ENCODE data around the gene PODXL2. TPM values are rescaled to one million over a fixed set of nuclear protein-coding genes. Genes with fewer than 3 reads are reported as not detected.
"Not testable (repeated sequence)": the region's sequence is repeated elsewhere in the genome, so short reads cannot be mapped to it uniquely, and the experiment has no call there.

The PODXL2 gene
- total RNA-seq, 1 experiment from 2014 or later = 29.6 TPM

GRCh38 chr3:127604546-127605165, 24.3 kb upstream of the PODXL2 start:
- no peak for DNase-seq (ENCODE audit: low spot score)

DNA sequence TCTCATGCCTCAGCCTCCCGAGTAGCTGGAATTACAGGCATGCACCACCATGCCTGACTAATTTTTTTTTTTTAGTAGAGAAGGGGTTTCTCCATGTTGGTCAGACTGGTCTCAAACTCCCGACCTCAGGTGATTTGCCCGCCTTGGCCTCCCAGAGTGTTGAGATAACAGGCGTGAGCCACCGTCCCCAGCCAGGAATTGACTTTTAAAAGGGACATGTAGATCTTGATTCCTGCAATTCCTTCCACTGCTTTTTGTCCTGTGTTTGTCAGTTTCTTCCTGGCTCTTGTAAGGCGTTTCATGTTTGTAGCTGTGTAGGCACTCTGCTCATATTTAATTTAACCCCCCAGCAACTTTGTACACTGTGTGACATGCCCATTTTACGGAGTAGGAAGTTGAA, 23.4 kb upstream of the PODXL2 start:
- not testable (repeated sequence) for DNase-seq (ENCODE audit: low spot score)

DNA sequence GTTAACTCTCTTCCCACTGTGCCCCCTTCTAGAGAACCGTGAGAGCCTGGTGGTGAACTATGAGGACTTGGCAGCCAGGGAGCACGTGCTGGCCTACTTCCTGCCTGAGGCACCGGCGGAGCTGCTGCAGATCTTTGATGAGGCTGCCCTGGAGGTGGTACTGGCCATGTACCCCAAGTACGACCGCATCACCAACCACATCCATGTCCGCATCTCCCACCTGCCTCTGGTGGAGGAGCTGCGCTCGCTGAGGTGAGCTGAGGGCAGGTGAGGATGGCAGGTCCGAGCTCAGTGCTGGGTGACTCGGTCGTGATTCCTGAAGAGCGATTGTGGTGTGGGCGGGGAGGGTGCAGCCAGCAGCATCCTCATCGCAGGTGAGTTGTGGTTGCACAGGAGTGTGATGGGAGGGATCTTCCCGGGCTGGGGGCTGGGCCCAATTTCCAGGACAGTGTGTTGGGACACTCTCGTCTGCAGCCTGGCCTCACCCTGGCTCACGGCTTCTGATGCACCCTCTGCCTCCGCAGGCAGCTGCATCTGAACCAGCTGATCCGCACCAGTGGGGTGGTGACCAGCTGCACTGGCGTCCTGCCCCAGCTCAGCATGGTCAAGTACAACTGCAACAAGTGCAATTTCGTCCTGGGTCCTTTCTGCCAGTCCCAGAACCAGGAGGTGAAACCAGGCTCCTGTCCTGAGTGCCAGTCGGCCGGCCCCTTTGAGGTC, 22.7 kb upstream of the PODXL2 start:
- DNase-seq (ENCODE audit: low spot score) = no peak

GRCh38 chr3:127606981-127607595, 21.9 kb upstream of the PODXL2 start:
- DNase-seq (ENCODE audit: low spot score) = no peak

DNA sequence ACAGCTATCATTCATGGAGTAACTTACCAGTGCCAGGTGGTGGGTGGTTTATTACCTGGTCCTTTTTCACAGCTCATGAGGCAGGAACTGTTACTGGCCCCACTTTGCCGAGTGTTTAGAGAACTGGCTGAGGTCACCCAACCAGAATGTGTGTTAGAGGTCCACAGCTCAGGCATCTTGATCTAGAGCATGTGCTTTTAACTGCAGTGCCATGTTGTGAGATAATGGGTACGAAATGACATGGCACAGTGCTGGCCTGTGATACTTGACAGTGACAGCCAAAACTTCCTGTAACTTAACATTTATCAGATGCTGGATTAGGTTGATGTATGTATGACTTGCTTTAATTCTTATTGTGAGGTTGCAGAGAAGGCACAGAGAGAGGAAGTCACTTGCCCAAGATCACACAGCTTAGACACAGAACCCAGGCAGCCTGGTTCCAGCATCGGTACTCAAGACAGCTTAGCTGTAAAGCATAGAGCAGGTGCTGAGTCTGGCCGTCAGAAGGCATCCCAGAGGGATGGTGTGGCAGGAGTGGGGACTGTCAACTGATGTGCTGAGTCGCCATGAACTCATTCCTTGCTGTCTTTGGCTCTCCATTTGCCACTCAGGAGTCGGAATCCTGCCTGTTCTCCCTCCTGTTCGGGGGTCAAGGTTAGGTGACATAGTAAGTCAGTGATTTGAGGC, 21.2 kb upstream of the PODXL2 start:
- DNase-seq (ENCODE audit: low spot score) = no peak

DNA sequence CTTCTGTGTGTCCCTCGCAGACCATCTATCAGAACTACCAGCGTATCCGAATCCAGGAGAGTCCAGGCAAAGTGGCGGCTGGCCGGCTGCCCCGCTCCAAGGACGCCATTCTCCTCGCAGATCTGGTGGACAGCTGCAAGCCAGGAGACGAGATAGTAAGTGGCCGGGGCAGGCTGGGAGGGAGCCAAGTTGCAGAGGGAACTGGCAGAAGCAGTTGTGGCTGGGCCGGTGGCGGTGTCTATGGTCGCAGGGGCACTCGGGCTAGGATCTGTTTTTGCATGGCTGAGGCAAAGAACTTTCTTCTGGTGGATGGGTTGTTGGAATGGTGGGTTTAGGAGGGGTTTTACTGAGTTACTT, 20.6 kb upstream of the PODXL2 start:
- no peak for DNase-seq (ENCODE audit: low spot score)

DNA sequence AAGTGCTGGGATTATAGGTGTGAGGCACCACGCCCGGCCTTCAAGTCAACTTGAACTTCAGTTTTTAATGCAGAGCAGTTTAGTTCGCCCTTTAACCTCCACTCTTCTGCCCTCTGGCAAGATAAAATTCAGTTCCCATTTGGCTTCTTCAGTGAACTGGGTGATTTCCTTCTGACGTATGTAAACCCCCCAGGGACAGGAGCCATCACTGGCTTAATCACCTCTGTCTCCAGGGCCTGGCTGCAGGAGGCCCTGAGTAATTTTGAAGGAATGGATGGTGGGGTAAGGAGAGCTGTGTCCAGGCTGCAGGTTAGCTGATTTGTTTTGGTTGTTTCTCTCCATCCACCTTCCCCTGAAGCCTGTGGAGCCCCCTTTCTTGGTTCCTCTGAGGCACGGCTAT, 18.9 kb upstream of the PODXL2 start:
- no peak for DNase-seq (ENCODE audit: low spot score)

DNA sequence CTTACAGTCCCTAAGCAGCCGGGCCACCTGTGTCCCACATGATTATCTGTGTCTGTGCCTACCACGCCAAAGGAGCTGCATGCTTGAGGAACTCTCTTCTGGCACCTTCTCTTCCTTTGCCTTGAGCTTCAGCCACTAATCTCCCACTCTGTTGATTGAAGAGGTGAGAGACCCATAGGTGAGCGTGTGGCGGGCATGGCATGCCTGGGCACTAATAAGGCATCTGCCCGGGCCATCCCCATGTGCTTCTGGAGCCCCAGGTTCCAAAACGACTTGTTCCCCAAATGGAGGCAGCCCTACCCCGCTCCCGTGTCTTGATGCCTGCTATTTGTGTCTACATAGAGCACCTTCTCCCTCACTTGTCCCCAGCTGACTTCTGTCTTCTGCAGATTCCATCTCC, 17.7 kb upstream of the PODXL2 start:
- DNase-seq (ENCODE audit: low spot score) = no peak

GRCh38 chr3:127612966-127613365, 16.0 kb upstream of the PODXL2 start:
- no peak for DNase-seq (ENCODE audit: low spot score)

DNA sequence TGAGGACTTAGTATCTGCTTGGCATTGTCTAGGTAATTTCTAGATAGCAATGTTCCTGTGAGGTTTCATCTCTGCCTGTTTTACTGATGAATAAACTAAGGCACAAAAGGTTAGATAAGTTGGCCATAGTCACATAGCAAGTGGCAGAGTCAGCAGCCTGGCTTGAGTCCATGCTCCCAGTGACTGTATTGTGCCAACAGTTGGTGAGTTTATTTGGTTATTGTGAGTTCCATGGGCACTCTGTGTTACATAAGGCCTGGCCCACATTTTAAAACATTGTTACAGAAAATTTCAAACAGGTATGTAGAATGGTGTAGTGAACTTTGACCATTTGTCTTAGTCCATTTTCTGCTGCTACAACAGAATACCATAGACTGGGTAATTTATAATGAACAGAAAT, 15.6 kb upstream of the PODXL2 start:
- DNase-seq (ENCODE audit: low spot score) = no peak

DNA sequence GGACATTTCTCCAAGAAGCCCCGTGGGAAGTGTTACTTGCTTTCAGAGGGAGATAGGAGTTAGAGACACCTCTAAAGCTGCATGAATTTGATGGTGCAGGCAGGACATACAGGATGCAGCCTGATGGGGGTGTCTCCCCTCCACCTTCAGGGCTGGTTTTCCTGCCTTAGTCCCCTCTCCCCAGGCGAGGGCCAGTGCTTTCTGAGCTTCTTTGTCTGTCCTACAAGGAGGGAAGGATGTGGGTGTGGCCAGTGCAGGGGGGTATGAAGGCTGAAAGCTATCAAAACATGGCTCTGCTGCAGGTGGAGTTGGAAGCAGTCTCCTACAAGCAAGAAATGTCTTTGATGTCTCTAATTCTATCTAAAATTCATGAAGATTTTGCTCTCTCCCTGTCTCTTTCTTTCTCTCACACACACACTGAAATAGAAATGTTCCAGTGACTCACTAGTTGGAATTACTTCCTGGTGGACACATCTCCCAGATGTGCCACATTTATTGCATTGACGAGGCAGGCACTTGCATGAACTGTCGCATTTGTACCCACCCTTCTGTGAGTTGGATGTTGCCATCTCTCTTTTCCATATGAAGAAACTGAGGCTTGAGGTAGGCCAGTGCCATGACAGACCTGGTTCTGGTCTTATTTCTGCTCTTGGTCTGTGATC, 13.9 kb upstream of the PODXL2 start:
- DNase-seq (ENCODE audit: low spot score) = no peak

DNA sequence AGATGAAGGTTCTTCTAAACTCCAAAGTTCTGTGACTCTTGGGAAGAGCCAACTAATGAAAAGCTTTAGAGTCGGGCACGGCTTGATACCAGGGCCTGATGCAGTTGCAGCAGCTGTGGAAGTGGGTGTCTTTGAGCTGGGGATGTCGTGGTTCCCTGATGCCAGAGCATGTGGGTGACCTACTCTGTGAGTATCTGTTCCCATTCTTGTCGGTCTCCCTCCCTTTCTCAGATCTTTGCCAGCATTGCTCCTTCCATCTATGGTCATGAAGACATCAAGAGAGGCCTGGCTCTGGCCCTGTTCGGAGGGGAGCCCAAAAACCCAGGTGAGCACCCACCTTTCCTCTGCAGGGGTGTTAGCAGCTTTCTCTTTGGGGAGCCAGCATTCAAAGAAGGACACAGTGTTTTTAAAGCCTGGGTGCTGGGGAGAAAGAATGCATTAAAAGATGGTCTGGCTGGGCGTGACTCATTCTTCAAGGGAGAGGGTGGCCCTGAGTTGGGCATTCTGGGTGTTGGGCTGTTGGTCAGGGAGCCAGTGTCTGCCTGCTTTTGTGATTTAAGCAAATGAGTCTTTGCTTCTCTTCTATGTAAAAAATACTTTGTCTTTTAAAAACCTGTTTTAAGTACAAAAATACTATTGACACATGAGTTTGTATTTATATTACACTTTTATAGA, 13.2 kb upstream of the PODXL2 start:
- DNase-seq (ENCODE audit: low spot score) = peak; percentile 37

- DNase-seq (ENCODE audit: low spot score) = no peak
These were observed 12.0 kb upstream of the PODXL2 start for GRCh38 chr3:127616836-127617605.

- DNase-seq (ENCODE audit: low spot score) = no peak
These were observed 10.1 kb upstream of the PODXL2 start for GRCh38 chr3:127618891-127619290.

- DNase-seq (ENCODE audit: low spot score) = no peak
These were observed 8.2 kb upstream of the PODXL2 start for GRCh38 chr3:127620637-127621375.

DNA sequence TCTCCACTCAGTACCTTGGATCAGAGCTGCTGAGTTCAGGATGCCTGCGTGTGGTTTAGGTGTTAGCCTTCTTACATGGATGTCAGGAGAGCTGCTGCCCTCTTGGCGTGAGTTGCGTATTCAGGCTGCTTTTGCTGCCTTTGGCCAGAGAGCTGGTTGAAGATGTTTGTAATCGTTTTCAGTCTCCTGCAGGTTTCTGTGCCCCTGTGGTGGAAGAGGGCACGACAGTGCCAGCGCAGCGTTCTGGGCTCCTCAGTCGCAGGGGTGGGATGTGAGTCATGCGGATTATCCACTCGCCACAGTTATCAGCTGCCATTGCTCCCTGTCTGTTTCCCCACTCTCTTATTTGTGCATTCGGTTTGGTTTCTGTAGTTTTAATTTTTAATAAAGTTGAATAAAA, 7.0 kb upstream of the PODXL2 start:
- no peak for DNase-seq (ENCODE audit: low spot score)

GRCh38 chr3:127622772-127623576, 6.0 kb upstream of the PODXL2 start:
- DNase-seq (ENCODE audit: low spot score) = no peak

- DNase-seq (ENCODE audit: low spot score) = no peak
These were observed 4.9 kb upstream of the PODXL2 start for GRCh38 chr3:127624063-127624462.

DNA sequence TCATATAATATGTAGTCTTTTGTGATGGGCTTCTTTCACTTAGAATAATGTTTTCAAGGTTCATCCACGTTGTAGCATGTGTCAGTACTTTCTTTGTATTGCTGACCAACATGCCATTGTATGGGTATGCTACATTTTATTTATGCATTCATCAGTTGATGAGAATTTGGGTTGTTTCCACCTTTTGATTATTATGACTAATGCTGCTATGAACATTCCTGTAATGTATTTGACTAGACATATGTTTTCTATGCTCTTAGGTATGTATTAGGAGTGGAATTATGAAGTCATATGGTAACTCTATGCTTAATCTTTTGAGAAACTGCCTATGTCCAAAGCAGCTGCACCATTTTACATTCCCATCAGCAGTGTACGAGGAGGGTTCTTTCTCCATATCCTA, 3.2 kb upstream of the PODXL2 start:
- no peak for DNase-seq (ENCODE audit: low spot score)
